Activated naive CD4-positive, alpha-beta T cell treated with Interleukin-2 at 50 U/mL for 16 hours (primary cell): ENCODE results near the gene PDGFD.

ENCODE experiments used
- DNase-seq: peaks from one replicate; pipeline ENCODE4 v3.0.0-alpha.2; 2020

PDGFD gene

DNA sequence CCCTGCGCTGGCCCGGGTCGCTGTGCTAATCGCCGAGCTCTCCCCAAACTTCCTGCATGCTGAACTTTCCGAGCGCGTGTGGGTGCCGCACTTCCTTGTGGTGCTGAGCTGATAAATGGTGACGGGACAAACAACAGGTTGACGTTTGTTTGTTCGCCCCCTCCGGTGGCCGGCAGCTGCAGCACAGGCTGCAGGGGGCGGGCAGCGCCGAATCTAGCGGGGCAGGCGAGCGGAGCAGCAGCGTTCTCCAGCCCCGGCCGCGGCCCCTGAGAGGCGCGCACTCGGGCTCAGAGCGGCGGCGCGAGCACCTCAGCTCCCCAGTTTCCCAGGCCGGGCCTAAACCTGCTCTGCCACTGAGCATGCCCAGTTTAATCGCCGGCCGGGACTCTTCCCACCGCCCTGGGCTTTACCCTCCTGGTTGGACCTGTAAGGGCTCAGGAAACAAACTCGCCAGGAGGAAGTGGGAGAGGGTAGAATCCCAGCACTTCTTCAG, at the start of gene PDGFD:
Gene PDGFD, minus strand, starts transcription at position 120 of the 493 bp plus-strand sequence.
- no peak for DNase-seq

DNA sequence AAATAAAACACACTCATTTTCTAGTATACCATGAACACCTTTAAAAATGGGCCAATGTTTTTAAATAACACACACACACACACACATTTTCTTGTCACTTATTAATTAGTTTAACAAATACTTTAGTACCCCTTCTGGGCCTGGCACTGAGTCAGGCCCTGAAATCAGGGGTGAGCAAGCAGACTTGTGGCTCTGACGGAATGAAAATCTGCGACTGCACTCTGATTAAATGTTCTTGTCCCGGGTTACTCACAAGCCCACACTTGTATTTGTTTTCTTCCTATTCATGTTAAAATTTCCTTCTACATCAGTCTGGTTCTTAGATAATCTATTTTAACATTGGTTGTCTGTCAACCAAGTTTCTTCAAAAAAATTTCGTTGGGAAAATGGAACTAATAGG, 43.0 kb upstream of the PDGFD start:
- no peak for DNase-seq

DNA sequence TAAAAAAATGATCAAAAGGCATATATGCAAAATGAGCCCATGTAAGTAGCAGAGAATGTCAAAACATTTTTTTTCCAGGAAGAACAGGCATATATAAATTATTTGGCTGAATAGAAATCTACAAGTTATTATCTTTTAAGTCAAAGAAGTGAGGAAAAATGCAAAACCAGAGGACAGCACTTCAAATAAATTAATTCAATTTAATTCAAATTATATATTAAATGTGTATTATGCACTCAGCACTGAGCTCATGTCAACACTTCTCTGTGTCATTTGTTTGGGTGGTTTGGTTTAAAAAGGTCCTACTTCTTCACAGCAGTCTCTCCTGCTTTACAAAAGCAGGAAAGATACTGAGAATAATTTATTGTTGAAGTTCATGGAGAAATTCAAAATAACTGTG, 41.9 kb upstream of the PDGFD start:
- DNase-seq, result no peak

- no peak for DNase-seq
Measured at GRCh38 chr11:104200688-104201087, 36.7 kb upstream of the PDGFD start.

GRCh38 chr11:104199053-104199452, 35.1 kb upstream of the PDGFD start:
- DNase-seq, result no peak

DNA sequence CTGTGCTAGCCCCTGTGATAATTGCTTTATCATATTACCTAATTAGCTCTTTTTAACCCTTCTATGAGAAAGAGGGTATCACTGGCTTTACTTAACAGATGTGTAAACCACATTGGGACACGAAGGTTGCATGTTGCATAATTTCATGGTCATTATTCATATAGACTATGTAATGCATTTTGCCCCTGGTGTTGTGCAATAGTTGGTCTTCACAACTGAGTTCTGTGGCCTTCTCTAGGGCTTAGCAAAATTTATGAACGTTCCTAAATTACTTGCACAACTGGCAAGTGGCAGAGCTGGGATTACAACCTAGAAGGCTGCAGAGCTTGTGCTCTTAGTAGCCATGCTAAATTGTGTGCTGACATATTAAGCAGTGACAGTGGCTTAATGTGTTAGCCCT, 34.6 kb upstream of the PDGFD start:
- DNase-seq, result no peak

- no peak for DNase-seq
Measured at GRCh38 chr11:104191124-104191523, 27.2 kb upstream of the PDGFD start.

DNA sequence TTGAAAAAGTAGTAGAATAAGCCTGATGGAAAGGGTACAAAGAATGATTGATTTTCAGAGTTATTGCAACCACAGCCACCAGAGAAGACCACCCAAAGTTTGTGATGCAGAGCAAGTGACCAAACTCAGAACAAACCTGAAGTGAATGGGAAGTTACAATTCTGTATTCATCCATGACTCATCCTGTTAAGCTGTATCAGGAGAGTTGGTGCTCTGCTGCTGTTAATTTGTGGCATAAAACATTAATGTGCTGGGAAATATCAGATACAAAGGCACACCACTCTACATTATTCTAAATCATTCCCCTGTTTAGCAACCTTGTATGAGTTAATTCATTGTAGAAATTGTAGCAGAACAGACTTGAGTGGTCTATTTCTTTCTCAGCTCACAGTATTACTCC, 19.6 kb upstream of the PDGFD start:
- no peak for DNase-seq

- no peak for DNase-seq
Measured at GRCh38 chr11:104175769-104176168, 11.8 kb upstream of the PDGFD start.

- DNase-seq, result no peak
Measured at GRCh38 chr11:104169091-104169490, 5.1 kb upstream of the PDGFD start.

GRCh38 chr11:104165014-104165413, 1.1 kb upstream of the PDGFD start:
- DNase-seq, result no peak

GRCh38 chr11:104163100-104164027, 583 bp downstream of the PDGFD start:
- DNase-seq, result no peak

DNA sequence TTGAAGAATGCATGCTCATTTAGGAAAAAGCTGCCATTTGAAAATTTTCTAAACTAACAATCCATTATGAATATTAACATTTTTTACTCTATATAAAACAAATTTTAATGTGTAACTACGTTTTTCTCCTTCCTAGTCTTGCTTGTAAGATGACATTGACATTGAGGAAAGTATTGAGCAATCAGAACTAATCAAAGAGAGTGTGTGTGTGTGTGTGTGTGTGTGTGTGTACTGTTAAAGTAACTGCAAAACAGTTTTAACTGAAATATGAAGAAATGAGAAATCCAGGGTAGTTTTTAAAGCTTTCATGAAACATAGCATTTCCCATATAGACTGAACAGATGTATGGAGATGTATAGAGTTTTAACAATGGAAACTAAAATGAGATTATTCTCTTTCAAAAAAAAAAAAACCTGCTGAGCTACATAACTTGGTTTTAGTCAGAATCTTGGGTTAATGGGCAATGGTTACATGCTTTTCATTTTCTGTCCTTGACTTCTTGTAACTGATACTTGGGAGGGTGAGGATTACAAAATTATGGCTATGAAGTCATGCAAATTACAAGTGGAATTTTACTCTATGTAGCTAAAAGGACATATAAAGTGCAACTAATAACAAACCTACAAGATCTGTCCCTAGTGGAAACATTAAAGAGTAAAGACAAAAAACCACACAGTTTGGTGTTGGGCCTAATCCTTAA, 2.0 kb downstream of the PDGFD start:
- DNase-seq, result no peak

DNA sequence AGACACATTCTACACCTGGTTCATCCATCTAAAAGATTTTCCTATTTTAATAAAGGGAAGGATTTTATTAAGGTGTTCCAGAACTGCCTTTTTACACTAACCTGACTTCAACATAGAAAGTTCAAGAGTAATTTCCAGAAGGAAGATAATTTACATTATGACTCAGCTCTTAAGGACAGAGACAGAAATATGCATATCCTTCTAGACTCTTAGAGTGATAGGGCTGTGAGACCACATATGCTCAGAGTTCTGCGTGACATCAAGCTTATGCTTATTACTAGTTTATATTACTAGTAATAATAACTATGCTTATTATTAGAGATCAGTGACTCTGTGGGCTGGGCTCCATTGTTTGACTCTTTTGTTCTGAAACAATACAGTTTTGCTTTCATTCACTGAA, 4.6 kb downstream of the PDGFD start:
- no peak for DNase-seq

GRCh38 chr11:104155375-104155774, 8.6 kb downstream of the PDGFD start:
- no peak for DNase-seq

- DNase-seq, result no peak
Measured at GRCh38 chr11:104154296-104154695, 9.7 kb downstream of the PDGFD start.

- DNase-seq, result no peak
Measured at GRCh38 chr11:104152941-104153505, 10.9 kb downstream of the PDGFD start.

- DNase-seq, result no peak
Measured at GRCh38 chr11:104151404-104152204, 12.3 kb downstream of the PDGFD start.

- DNase-seq, result no peak
Measured at GRCh38 chr11:104148706-104149105, 15.2 kb downstream of the PDGFD start.

GRCh38 chr11:104148074-104148473, 15.9 kb downstream of the PDGFD start:
- no peak for DNase-seq

DNA sequence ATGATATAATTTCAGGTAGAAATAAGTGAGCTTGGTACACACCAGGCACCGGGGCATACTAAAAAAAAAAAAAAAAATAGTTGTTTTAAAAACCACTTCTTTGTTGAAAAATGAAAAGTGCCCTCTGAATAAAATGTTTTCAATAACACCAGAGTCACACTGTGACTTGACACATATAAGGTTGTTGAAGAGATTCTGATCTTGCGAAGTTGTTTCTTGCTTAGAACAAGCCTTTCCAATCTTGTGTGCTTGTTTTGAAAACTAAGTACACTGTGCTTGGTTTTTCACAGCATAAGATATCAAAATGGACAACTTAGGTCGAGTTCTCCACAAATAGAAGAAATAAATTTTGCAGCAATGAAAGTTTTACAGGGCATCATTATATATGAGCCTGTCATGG, 17.0 kb downstream of the PDGFD start:
- no peak for DNase-seq

GRCh38 chr11:104146421-104146820, 17.5 kb downstream of the PDGFD start:
- no peak for DNase-seq

GRCh38 chr11:104145062-104145461, 18.9 kb downstream of the PDGFD start:
- no peak for DNase-seq
